Measurements from ENCODE around the gene CCDC197. TPM values are rescaled to one million over a fixed set of nuclear protein-coding genes. Genes with fewer than 3 reads are reported as not detected.

The CCDC197 gene
- total RNA-seq, 1 experiment from 2014 or later, result not detected

GRCh38 chr14:93998871-93999403 lies 1.8 kb downstream of the CCDC197 start:
- DNase-seq (ENCODE audit: low spot score), result no peak

- DNase-seq (ENCODE audit: low spot score), result no peak
Observed at GRCh38 chr14:93999573-93999972, 2.5 kb downstream of the CCDC197 start.

GRCh38 chr14:94000267-94000666 lies 3.2 kb downstream of the CCDC197 start:
- DNase-seq (ENCODE audit: low spot score), result no peak

- no peak for DNase-seq (ENCODE audit: low spot score)
Observed at GRCh38 chr14:94001016-94001415, 3.9 kb downstream of the CCDC197 start.

- peak; percentile 57 for DNase-seq (ENCODE audit: low spot score)
Observed at GRCh38 chr14:94001501-94002396, 4.6 kb downstream of the CCDC197 start.

GRCh38 chr14:94003397-94003796 lies 6.3 kb downstream of the CCDC197 start:
- DNase-seq (ENCODE audit: low spot score), result no peak

- DNase-seq (ENCODE audit: low spot score), result no peak
Observed at GRCh38 chr14:94004015-94004414, 6.9 kb downstream of the CCDC197 start.

GRCh38 chr14:94005324-94006073 lies 8.4 kb downstream of the CCDC197 start:
- DNase-seq (ENCODE audit: low spot score), result no peak

GRCh38 chr14:94008234-94008633 lies 11.1 kb downstream of the CCDC197 start:
- DNase-seq (ENCODE audit: low spot score), result no peak

- no peak for DNase-seq (ENCODE audit: low spot score)
Observed at GRCh38 chr14:94009767-94010166, 12.7 kb downstream of the CCDC197 start.

GRCh38 chr14:94010625-94011024 lies 13.5 kb downstream of the CCDC197 start:
- no peak for DNase-seq (ENCODE audit: low spot score)

GRCh38 chr14:94011795-94012194 lies 14.7 kb downstream of the CCDC197 start:
- DNase-seq (ENCODE audit: low spot score), result no peak

- DNase-seq (ENCODE audit: low spot score), result no peak
Observed at GRCh38 chr14:94014382-94014781, 17.3 kb downstream of the CCDC197 start.

- DNase-seq (ENCODE audit: low spot score), result no peak
Observed at GRCh38 chr14:94015223-94015622, 18.1 kb downstream of the CCDC197 start.

GRCh38 chr14:94016446-94016976 lies 19.4 kb downstream of the CCDC197 start:
- no peak for DNase-seq (ENCODE audit: low spot score)

GRCh38 chr14:94018308-94018707 lies 21.2 kb downstream of the CCDC197 start:
- DNase-seq (ENCODE audit: low spot score), result no peak

GRCh38 chr14:94019329-94019728 lies 22.2 kb downstream of the CCDC197 start:
- DNase-seq (ENCODE audit: low spot score), result peak; percentile 20

- no peak for DNase-seq (ENCODE audit: low spot score)
Observed at GRCh38 chr14:94020267-94020666, 23.2 kb downstream of the CCDC197 start.

- no peak for DNase-seq (ENCODE audit: low spot score)
Observed at GRCh38 chr14:94021001-94021400, 23.9 kb downstream of the CCDC197 start.

- DNase-seq (ENCODE audit: low spot score), result no peak
Observed at GRCh38 chr14:94021416-94022157, 24.5 kb downstream of the CCDC197 start.

Data from HT-29 (cell line).